ENCODE measurements around the gene TMUB1. TPM values are rescaled to one million over a fixed set of nuclear protein-coding genes. Genes with fewer than 3 reads are reported as not detected.

TMUB1 gene
- total RNA-seq, 1 experiment from 2014 or later, result 45.4 TPM

DNA sequence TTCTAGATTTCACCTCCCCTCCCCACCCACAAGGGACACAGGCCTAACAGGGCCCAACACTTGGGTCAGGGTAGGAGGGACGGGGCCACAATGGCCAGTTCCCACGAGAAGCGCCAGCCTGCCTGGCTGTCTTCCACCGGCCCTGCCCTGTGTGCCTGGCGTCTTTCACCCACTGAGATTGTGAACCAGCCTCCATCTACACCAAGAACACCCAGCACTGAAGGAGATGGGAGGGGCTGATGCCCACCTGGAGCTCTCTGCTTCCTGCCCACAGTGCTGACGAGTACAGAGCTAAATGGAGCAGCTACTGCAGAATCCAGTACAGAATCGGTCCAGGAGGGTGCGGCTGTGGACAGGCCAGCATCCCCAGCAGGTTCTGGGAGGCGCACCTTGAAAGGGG, 37.3 kb downstream of the TMUB1 start:
- Mint-ChIP-seq H3K27me3 (ENCODE audit: low read depth) (peaks cover 38% of the 10 kb centered on the region), H3K4me3 (no peak overlapping the region), H3K9me3 (no peaks in the 10 kb centered on the region; a peak in 1 of 5 replicates), H3K4me1 (no peaks in the 10 kb centered on the region), H3K36me3 (ENCODE audit: insufficient read depth in 1 of 3, low read depth in 3 of 3) (no peaks in the 10 kb centered on the region; a peak in 1 of 7 replicates), H3K27ac (peak overlapping the region in 1 of 3 experiments; percentile 55; a peak in 1 of 7 replicates)
- Histone ChIP-seq H3K9me3 (ENCODE audit: control insufficient read depth, low read depth, low read length) (no peaks in the 10 kb centered on the region), H4K20me1 (ENCODE audit: control insufficient read depth, insufficient read depth, insufficient read length) (no peaks in the 10 kb centered on the region), H2AK5ac (ENCODE audit: insufficient read length, low read length) (no peak overlapping the region), H3K4me1 (ENCODE audit: insufficient read depth, low read length) (no peaks in the 10 kb centered on the region), H2BK12ac (ENCODE audit: insufficient read length, low read depth, low read length) (no peak overlapping the region), H3K18ac (ENCODE audit: insufficient read length, low read depth, low read length) (no peak overlapping the region), H3K23ac (ENCODE audit: insufficient read length, low read depth, low read length) (no peak overlapping the region), H3K4me2 (ENCODE audit: insufficient read depth, insufficient read length, low read length) (no peak overlapping the region), H3K23me2 (ENCODE audit: insufficient read length, low read depth, low read length, poor library complexity, severe bottlenecking) (no peaks in the 10 kb centered on the region), H3K79me1 (ENCODE audit: insufficient read depth, low read depth, low read length, poor library complexity, severe bottlenecking) (no peaks in the 10 kb centered on the region), H3K79me2 (ENCODE audit: insufficient read depth, low read length) (no peaks in the 10 kb centered on the region), H2BK15ac (ENCODE audit: low read depth, low read length) (no peak overlapping the region), H3K9ac (ENCODE audit: extremely low read depth, insufficient read length, low read length) (no peak overlapping the region), H3K27me3 (ENCODE audit: insufficient read depth, low read length) (peaks cover 6% of the 10 kb centered on the region; the same call in 1 of the 2 replicates), H2BK5ac (ENCODE audit: insufficient read length, low read length) (no peak overlapping the region), H3K14ac (ENCODE audit: insufficient read depth, low read length) (no peak overlapping the region; the same call in 1 of the 2 replicates), H4K8ac (replicated peaks; ENCODE audit: insufficient read length, low read depth, low read length) (no peak overlapping the region), H3T11ph (ENCODE audit: low read length) (no peak overlapping the region), H4K91ac (ENCODE audit: insufficient read length, low read depth, low read length) (no peak overlapping the region), H2BK120ac (ENCODE audit: low read depth, low read length, poor library complexity, severe bottlenecking) (no peak overlapping the region), H2BK20ac (ENCODE audit: low read depth, low read length, poor library complexity, severe bottlenecking) (no peak overlapping the region), H2AFZ (ENCODE audit: low read length) (no peak overlapping the region), H4K5ac (ENCODE audit: insufficient read length, low read depth, low read length) (no peak overlapping the region), H3K27ac (ENCODE audit: insufficient read length, low read depth, low read length) (no peak overlapping the region), H3K4ac (ENCODE audit: low read depth, low read length) (no peak overlapping the region), H3K56ac (ENCODE audit: insufficient read length, low read depth, low read length) (no peak overlapping the region)
- WGBS (ENCODE audit: extremely low coverage, insufficient read length, low lambda C conversion rate), result no CpG with 5 or more reads among the region's 9 CpGs
- TF ChIP-seq, protein P1, sequence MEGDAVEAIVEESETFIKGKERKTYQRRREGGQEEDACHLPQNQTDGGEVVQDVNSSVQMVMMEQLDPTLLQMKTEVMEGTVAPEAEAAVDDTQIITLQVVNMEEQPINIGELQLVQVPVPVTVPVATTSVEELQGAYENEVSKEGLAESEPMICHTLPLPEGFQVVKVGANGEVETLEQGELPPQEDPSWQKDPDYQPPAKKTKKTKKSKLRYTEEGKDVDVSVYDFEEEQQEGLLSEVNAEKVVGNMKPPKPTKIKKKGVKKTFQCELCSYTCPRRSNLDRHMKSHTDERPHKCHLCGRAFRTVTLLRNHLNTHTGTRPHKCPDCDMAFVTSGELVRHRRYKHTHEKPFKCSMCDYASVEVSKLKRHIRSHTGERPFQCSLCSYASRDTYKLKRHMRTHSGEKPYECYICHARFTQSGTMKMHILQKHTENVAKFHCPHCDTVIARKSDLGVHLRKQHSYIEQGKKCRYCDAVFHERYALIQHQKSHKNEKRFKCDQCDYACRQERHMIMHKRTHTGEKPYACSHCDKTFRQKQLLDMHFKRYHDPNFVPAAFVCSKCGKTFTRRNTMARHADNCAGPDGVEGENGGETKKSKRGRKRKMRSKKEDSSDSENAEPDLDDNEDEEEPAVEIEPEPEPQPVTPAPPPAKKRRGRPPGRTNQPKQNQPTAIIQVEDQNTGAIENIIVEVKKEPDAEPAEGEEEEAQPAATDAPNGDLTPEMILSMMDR (conservative IDR thresholded peaks at IDR 0.05), result no peak
- no peak for DNase-seq

All from H9 (cell line).